ENCODE results near the gene GSDME. TPM values are rescaled to one million over a fixed set of nuclear protein-coding genes. Genes with fewer than 3 reads are reported as not detected.

GSDME gene
- total RNA-seq, 2 experiments from 2014 or later: 5.4 to 5.9 TPM

DNA sequence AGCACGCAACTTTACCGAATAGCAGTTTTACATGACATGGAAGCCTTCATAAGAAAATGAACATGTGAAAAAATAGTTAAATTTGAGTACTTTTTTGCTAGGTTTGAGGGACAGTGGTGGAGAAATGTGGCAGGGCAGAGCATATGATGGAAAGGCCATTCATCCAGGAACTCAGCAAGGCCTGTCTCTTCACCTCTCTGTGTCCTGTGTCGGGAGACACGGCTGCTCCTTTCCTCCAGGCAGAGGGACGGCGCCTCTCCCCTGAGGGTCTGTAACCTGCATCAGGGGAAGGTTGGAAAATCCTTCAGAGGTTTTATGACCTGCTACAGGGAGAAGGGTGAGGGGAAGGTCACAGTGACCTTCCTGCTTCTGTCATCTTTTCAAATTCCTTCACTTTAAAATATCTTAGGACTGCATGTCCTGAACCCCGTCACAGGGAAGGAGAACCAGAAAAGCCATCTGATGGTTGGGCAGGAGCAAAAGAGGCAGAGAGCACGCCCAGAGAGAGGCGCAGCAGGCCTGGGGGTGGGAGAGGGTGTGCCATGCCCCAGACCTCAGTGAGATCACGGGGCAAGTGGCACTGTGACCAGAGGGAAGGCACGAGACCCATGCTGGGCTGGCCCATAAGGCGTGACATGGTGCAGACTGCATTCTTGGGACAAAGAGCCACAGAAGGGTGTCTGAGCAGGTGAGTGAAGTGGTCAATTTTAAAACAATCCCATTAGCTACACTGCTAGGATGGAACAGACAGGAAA is 44.0 kb downstream of the GSDME start:
- POLR2A ChIA-PET: no interaction called here
- CTCF ChIA-PET: no interaction called here

DNA sequence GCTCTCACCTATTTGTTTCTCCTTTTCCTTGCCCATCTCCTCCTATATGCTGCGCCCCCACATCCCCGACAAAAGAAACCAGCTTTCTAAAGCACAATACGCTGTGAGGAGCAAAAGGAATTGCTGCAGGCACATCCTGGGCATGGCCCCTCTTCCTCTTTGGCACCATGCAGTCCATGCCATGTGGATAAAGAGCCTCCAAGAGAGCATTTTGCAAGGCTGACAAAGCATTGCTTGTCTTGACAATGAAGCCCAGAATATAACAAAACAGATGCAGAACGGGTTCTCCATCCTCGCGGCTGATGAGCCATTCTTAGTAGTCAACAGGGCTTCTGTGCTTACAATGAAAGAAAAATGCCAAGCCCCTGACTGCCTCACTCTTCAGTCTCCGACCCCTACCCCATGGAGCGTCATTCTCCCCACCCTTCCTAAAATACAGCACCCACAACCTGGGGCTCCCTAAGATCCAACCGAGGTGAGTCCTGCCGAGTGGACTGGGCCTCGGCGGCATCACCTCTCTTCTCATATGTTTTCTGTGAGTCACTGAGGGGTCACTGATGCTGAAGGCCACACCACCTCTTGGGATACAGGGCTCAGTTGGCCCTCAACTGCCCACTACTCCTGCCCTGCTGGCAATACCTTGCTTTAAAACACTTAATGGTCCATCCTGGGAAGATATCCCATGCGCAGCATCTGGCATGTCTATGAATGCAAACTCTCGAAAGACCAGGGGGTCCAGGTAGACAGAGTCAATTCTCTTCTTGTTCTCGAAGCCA is 47.5 kb downstream of the GSDME start:
- ChIA-PET POLR2A (no interaction called here), CTCF (no interaction called here)

DNA sequence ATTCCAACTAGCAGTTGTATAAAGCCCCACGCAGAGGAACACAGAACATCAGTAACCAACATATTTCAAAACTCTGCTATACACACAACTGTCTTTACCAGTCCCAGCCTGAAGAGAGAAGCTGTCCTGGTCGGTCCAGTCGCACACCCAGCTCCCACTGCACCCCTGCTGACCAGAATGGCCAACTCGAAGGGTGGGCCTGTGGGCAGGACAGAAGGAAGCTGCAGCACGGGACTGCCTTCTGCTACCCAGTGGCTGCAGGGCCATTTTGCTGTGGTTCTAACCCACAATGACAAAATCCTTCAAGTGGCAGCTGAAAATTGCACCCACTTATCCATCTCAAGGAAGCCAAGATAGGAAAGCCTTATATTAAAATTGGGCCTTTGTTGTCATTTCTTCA is 48.2 kb downstream of the GSDME start:
- POLR2A ChIA-PET: no interaction called here
- CTCF ChIA-PET: interaction anchor here (1.1 kb wide), 1 partner anchor 9 kb away, joined by 5 read pairs; no protein-coding TSS in a partner anchor

DNA sequence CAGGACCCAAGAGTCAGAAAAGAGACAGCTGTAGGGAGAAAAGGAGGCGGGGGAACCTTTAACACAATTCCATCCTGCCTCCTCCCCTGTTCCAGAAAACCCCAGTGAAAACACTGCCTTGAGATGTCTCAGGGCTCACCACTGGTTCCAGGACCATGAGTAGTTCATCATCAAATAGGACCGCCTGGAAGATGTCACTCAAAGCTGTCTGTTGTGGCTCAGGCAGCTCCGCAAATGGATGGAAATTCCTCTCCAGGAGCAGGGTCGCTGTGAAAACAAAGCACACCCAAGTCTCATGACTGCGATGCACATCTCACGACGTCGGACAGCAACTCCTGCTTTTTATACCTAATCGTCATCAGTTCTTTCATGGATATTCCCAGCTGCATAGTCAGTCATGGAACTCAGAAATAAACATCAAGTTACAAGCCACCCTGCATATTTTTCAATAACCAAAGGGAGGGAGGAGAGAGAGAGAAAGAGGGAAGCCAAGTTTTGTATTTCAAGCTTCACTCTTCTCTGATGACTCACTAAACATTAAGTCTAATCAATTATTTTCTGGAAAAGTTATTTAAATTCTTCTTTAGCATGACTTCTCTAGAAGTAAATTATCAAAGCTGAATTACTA is 49.2 kb downstream of the GSDME start:
- POLR2A ChIA-PET: no interaction called here
- CTCF ChIA-PET: interaction anchor here (1.1 kb wide), 1 partner anchor 10 kb away, joined by 5 read pairs; no protein-coding TSS in a partner anchor

DNA sequence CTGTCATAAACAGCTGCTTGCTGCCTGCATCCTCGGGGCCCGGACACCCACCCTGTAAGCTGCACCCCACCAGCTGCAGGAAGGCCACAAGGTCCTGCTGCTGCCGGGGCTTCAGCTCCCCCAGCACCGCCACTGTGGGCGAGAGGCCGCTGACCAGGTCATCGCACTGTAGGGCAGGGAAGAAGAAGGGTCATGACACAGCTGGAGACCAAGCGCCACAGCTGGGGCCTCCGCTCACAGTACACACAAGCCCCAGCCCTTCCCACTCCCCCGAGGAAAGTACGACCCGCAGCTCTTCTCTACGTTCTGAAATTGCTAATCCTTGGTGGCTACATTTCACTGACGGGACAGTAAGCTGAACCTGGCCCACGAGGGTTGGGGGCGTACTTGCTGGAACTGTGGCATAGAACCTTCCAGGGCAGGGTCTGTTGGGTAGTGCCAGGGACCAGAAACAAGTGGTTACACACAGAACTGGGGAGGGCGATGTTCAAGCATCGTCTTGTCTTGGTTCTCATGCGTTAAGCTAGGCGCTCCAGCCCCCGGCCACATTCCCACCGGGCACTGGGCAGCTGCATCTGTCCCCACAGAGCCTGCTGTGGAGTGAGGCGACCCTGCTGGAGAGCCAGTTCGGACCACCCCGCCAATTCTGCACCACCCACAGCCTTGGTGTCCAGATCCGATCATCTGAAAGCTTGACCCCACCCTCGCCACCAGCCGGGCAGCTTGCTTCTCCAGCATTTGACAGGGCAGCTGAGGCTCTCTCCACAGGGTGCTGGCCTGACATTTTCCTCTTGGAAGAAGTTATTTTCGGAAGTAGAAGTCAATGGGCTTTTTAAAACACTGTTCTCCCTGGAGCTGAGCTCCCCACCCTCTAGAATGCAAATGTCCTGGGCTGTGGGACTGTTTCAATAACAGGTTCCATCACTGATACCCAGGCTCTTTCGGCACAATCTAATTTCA is 50.8 kb downstream of the GSDME start:
- ChIA-PET CTCF (no interaction called here), POLR2A (no interaction called here)

DNA sequence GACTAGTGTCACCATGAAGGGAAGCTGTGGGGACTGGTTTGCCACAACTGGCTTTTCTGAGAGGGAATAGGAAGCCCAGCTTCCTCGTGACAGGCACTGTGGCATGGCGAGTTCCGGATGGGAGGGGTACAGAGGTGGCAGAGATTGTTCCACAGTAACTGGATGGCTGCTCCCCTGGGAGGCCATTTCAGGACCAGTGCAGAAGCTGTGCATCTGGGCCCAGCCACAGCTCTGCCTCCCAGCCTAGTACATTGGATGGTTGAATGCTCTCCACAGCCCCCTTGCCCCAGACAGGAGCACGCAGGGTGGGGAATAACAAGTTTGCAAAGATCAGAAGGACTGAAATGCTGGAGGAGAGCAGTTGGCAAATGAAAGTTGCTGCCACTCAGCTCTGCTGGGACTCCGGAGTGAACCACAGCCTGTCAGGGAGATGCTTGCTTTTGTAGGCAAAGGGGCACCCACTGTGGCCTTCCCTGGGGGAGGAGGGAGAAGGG is 51.8 kb downstream of the GSDME start:
- CTCF ChIA-PET: interaction anchor here (1.1 kb wide), 1 partner anchor 10 kb away, joined by 3 read pairs; no protein-coding TSS in a partner anchor
- POLR2A ChIA-PET: no interaction called here

DNA sequence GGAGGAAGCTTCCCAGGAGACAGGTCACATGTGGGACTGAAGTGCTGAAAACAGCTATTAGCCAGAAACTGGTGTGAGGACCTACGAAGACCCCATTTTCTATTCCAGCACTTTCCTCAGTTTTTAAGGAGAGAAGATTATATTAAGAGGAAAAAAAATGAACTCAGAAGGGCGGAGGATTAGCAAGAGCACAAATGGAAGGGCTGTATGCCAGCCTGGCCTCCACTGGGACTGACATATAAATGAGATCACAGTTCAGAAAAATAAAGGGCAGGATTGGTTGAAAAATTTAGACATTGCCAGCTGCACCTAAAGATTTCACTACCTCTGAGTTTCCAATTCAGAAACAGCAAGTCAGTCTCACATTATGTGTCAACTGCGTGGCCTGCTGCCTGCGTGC is 53.0 kb downstream of the GSDME start:
- ChIA-PET POLR2A (no interaction called here), CTCF (interaction anchor here (1.1 kb wide), 1 partner anchor 9 kb away, joined by 3 read pairs; no protein-coding TSS in a partner anchor)

DNA sequence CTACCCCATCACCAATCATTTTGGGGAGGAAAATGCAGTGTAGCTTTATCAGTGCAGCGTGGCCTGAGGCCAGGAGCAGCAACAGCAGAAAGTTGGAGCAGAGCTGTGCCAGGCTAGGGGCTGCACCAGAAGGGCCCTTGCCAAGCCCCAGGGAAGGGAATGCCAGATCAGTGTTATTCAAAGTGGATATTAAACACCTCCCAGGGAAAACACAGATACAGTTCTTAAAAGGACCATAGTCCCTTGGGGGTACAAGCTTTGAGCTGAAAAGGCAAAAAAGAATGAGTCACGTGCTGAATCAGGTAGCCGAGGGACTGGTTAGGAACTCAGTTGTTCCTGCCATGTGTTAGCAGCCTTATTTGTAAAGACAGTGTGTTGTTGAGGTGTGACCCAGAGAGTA is 54.0 kb downstream of the GSDME start:
- CTCF ChIA-PET: no interaction called here
- POLR2A ChIA-PET: no interaction called here

DNA sequence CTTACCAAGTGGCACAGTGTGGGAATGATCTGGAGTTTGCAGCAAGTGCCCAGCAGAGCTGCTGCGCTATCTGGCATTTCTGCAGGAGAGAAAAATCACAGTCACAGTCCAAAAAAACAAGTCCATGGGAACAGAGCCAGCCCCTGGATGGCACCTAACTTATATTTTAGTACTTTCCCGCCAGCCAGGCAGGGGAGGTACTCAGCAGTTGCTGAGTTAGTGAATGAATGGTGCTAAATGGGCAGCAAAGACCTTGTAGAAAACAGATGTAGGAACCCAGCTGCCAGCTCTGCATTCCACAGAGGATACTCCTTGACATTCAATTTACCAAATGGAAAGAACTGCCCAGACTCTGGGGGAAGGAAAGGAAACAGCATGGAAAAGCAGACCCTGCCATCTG is 54.5 kb downstream of the GSDME start:
- POLR2A ChIA-PET: no interaction called here
- CTCF ChIA-PET: no interaction called here

DNA sequence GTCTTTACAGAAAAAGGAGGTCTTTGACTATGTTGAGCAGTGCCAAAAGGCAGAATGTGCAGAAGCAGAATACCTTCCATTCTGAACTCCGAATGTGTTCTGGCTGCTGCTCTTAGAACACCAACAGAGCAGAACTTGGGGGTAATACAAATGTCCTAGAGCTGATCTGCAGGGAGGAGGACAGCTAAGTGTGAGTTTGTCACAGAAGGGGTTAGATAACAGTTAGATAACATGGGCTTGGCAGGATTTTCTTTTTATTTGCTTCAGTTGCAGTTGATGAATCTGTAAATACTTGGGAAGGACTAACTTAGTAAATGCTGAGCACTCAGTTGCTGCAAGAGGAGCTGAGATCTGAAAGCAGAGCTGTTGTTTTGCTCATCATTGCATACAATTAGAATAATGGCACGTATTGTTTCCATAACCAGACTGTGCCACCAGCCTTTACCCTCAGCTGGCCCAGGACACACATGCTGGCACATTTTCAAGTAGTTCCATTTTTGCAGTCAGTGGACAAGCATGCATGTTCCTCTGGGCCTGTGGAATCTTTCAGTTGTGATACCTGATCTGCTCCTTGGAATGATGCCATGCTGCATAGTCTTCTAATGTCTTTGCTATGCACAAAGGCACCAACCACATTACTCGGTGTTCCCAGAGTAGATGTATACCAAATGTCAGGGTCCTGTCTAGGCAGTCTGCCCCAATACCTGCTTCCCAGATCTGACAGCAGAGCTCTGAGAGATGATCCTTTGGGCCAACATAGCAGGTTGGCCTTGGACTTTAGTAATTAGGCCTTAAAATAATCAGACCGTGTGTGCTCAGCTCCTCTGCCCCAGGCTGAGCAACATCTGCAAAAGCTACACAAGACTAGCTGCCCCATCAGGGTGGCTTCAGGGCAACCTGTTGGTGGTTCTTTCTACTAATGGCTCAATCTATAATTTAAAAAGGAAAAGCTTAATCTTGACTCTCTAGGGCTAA is 55.7 kb downstream of the GSDME start:
- ChIA-PET CTCF (no interaction called here), POLR2A (no interaction called here)

DNA sequence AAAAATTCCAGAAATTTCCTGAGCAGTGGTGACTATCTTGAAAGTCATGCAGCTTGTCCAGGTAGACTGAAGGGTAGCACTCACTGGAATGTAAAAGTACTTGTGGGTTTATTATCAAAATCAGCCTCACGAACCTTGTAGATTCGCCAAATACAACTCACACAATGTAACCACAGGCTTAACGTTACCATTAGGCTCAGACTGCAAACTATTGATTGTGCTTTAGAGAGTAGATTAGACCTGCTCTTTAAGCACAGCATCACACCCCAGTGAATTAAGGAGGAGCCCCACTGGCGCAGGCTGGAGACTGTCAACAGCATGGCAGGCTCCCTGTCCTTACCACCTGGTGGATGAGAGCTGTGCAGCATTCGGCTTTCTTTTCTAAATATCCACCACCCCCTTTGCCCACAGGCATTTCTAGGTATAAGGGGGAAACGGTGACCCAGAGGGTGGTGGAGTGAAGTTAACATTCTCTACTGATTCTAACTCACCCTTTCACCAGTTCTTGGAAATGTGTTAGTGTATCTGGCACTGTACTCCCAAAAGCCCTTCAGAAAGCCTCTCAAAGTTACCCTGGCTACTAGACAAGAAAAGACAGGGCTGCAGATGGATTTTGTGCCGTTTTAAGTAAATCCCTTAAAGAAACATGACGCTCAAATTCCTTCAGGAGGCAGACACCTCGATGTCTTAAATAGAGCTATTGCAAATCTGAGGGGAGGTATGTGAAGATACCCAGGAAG is 56.6 kb downstream of the GSDME start:
- ChIA-PET POLR2A (no interaction called here), CTCF (no interaction called here)

DNA sequence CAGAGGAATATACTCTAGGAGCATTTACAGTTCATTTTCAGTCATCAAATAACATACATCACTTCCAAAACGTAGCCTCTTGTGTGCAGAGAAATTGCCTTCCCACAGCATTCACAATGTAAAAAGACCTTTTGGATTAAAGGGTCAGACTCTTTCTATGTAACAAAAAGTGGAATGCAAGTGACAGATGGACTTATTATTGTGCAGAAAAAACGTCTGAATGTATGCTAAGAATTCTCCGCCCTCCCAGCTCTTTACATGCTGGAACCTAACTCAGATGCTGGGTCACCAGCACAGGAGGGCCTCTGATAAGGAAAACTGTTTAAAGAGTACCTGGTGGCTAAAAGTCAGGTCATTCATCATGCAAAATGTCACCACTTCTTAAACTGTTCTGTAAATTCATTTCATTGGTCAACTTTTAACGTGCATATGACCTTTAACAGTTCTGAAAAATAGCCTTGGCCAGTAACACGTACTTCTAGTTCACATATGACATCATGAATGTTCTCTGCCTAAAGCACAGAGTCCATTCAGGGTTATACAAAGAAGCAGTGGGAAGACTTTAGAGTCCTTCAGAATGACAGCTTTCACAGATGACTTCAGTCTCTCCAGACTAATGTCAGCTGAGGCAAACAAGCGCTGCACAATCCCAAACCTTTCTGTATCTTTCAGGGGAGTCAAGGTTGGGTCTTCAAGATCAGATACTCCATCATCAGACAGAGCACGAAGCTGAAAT is 58.6 kb downstream of the GSDME start:
- ChIA-PET CTCF (no interaction called here), POLR2A (no interaction called here)

DNA sequence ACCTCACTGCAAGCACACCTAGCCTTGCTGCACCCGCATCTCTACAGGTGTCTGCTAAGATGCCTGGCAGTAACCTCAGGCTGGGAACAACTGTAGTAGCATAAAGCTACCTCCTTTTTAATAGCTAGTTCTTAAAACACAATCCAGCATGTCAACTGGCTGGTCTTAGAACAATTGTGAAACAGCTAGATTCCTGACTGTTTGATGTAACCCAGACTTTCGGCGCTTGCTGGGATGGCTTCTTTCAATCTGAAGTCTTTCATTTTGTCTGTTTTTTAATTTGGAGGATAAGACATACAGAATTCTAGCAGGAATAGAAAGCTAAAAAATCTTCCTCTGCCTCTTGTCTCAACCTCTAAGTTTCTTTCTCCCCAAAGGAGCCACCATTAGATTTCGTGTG is 59.8 kb downstream of the GSDME start:
- POLR2A ChIA-PET: no interaction called here
- CTCF ChIA-PET: no interaction called here

DNA sequence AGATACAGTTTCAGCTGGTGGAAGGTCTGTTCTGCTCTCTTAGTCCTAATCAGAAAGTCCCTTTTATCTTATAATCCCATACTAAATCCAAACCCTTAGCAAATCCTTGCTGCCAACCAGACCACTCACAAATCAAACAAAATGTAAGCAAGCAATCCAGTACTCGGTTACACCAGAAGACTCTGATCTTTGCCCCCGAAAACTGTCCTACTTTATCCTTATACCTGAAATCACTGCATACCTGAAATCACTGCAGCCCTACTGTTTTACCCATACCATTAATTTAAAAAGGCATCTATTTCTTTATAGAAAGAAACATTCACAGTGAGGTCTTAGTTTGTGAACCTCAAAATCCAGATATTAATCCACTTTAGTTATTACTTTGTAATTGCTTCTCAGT is 64.7 kb downstream of the GSDME start:
- ChIA-PET POLR2A (no interaction called here), CTCF (no interaction called here)

DNA sequence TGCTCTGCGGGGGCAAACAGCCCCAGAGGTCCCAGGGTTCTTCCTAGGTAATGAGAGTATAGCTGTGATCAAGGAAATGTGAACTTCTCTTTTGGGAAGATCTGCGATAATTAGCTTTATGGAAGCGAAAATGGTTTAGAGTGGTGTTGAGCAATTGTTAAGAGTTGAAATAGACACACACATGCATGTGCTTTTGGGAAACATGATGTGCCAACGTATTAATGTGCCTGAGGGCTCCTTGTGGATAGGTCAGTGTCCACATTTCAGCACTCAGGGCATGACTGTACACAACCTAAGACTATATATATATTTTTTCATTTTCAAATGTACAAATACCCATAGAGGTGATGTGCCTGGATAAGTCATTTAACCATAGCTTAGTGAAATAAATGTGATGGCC is 67.0 kb downstream of the GSDME start:
- POLR2A ChIA-PET: no interaction called here
- CTCF ChIA-PET: no interaction called here

DNA sequence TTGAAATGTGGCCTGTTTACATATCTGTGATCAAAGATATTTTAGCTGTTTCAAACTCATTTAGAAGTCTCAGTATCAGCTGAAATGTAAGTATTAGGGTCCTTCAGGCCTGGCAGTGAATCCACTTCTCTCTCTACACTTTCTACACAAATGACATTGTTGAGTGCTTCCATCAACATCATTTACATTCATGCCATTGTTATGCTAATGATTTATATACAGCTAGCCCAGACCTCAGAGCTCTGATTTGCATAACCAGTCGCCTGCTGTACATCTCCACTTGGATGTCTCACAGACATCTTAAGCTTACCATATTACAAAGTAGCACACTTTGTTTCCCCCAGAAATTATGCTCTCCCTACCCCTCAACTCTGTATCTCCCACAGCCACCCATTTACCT is 71.6 kb downstream of the GSDME start:
- ChIA-PET POLR2A (no interaction called here), CTCF (interaction anchor here (0.8 kb wide), 1 partner anchor 409 kb away, joined by 3 read pairs; no protein-coding TSS in a partner anchor)

DNA sequence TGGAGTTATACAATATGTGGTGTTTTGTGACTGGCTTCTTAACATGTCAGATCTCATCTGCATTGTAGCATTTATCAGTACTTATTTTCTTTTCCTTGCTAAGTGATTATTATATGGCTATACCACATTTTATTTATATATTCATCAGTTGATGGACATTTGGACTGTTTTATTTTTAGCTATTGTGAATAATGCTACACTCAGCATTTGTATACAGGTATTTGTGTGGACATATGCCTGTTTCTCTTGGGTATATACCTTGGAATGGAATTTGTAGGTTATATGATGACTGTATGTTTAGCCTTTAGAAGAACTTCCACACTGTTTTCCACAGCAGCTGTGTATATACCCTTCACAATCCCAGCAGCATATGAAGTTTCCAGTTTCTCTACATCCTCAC is 86.5 kb downstream of the GSDME start:
- CTCF ChIA-PET: no interaction called here
- POLR2A ChIA-PET: no interaction called here

All from activated CD8-positive, alpha-beta memory T cell treated with anti-CD3 and anti-CD28 coated beads for 36 hours (primary cell).